ENCODE measurements around the gene CLDN24.

Gene CLDN24

DNA sequence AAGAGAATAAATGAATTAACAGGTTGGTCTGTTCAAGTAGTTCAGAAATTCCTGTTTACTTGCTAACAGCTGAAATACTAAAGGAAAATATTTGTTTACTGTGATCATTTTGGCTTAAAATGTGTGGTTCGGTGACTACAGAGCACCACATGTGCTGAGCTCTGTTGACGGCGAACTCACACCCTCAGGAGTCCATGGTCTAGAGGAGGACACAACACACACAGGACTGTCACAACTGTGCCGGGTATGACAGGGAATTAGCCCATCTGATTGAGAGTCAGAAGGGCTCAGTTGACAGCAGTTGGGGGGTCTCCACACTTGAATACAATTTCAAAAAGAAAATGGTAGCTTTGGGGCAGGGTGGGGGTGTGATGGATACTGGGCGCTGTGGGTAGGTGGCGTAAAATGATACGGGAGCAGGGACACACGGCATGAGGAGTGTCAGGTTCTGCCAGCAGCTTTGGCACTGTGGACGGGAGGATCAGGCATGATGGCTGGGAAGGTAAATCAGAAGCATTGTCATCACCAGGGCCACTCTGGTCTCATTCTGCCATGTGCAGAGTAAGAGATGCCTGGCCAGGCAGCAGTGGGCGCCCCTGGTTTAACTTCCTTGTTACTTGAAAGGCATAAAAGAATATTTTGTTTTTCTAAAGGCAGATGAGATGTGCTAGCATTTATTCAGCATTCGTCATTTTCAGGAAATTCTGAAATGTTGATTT is 35.5 kb downstream of the CLDN24 start:
- in situ Hi-C loops (cut with MboI; ENCODE audit: low sequenced_read_pairs): no loop called here

- in situ Hi-C loops (cut with MboI; ENCODE audit: low sequenced_read_pairs): no loop called here
Measured at GRCh38 chr4:183285886-183286285, 36.3 kb downstream of the CLDN24 start.

DNA sequence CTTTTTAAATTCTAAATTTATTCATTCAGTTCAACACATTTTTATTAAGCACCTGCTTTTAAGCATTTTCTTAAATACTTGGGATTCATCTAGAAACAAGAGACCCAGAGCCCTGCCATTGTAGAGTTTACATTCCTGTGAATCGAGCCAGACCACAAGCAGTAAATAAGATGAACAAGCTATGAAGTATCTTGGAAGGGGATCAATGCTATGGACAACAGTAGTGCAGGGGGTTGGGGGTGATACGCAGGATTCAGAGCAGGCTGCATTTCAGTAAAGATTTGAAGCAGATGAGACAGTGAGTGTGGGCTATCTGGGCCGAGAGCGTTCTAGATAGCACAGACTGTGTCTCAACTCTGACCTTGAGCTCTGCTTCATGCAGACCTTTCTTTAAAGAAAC is 37.3 kb downstream of the CLDN24 start:
- in situ Hi-C loops (cut with MboI; ENCODE audit: low sequenced_read_pairs): no loop called here

GRCh38 chr4:183284258-183284785 is 37.9 kb downstream of the CLDN24 start:
- in situ Hi-C loops (cut with MboI; ENCODE audit: low sequenced_read_pairs): no loop called here

DNA sequence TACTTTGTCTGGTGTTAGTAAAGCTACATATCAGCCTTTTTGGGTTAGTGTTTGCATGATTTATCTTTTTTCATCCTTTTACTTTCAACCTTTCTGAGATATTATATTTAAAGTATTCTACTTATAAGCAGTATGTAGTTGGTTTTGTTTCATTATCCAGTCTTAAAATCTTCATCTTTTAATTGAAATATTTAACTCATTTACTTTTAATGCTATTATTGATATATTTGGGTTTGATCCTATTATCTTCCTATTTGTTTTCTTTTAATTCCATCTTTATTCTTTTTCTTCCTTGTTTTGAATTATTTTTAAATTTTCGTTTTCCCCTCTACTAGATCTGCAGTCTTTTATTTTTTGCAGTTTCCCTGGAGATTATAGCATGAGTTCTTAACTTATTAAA is 46.1 kb downstream of the CLDN24 start:
- in situ Hi-C loops (cut with MboI; ENCODE audit: low sequenced_read_pairs): no loop called here

DNA sequence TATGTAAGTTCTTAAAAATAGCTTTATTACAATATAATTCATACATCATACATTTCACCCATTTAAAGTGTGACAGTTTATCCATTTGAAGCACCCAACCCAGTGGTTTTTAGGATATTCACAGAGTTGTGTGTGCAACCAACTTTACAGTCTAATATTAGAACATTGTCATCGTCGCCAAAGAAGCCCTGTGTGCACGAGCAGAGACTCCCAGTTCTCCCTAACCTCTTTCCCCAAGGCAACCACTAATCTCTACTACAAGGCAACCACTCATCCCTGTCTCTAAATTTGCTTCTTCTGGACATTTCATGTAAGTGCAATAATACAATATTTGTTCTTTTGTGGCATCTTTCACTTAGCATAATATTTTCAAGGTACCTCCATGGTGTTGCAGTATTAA is 49.8 kb downstream of the CLDN24 start:
- in situ Hi-C loops (cut with MboI; ENCODE audit: low sequenced_read_pairs): no loop called here

Data from HL-60/S4 treated with phorbol 12-myristate 13-acetate at 8.2 ng/mL for 4 days and 3 days (cell line).